Skin epidermis (tissue), 12 donors: ENCODE results near the gene HOXA9.

Experiments
- H3K27ac ChIP-seq, 21 experiments: fragments of 200-600 bp; sonication (generic) in 11 of 21; one replicate each; pipeline ENCODE4 v1.5.0; 2020; ENCODE audit warnings: mild to moderate bottlenecking in 3 of 21, inconsistent platforms in 2 of 21, moderate library complexity in 2 of 21
- H3K4me3 ChIP-seq, 7 experiments: fragments of 200-600 bp; sonication (generic) in 2 of 7; one replicate each; pipeline ENCODE4 v1.5.0; 2020; ENCODE audit warnings: inconsistent platforms in 2 of 7, mild to moderate bottlenecking in 2 of 7, moderate library complexity in 1 of 7

HOXA9 gene

GRCh38 chr7:27140126-27140857 is 25.0 kb downstream of the HOXA9 start:
- H3K4me3 ChIP-seq = no peak overlapping the region
- no peak overlapping the region for H3K27ac ChIP-seq

- Histone ChIP-seq H3K4me3 (no peak overlapping the region), H3K27ac (no peak overlapping the region)
These were observed 25.8 kb downstream of the HOXA9 start for GRCh38 chr7:27139334-27140125.

- no peak overlapping the region for H3K4me3 ChIP-seq
- no peak overlapping the region for H3K27ac ChIP-seq
These were observed 26.4 kb downstream of the HOXA9 start for GRCh38 chr7:27138985-27139333.

GRCh38 chr7:27138472-27138871 is 26.9 kb downstream of the HOXA9 start:
- no peak overlapping the region for H3K27ac ChIP-seq
- H3K4me3 ChIP-seq = no peak overlapping the region

GRCh38 chr7:27137640-27138315 is 27.6 kb downstream of the HOXA9 start:
- no peak overlapping the region for H3K27ac ChIP-seq
- no peak overlapping the region for H3K4me3 ChIP-seq

- Histone ChIP-seq H3K27ac (no peak overlapping the region), H3K4me3 (no peak overlapping the region)
These were observed 30.9 kb downstream of the HOXA9 start for GRCh38 chr7:27134392-27134791.

- H3K4me3 ChIP-seq = no peak overlapping the region
- no peak overlapping the region for H3K27ac ChIP-seq
These were observed 31.7 kb downstream of the HOXA9 start for GRCh38 chr7:27133409-27134231.

- H3K27ac ChIP-seq = no peak overlapping the region
These were observed 32.4 kb downstream of the HOXA9 start for GRCh38 chr7:27132978-27133377.

GRCh38 chr7:27132214-27132613 is 33.1 kb downstream of the HOXA9 start:
- Histone ChIP-seq H3K27ac (no peak overlapping the region), H3K4me3 (no peak overlapping the region)

More at GRCh38 chr7:27132978-27133377, 32.4 kb downstream of the HOXA9 start:
- H3K4me3 ChIP-seq = no peak overlapping the region

- H3K27ac ChIP-seq = peak overlapping the region in 19 of 21 experiments; percentile 52 to 92 (median 82)
- H3K4me3 ChIP-seq = peak overlapping the region; percentile 51 to 72 (median 61)
These were observed 33.9 kb downstream of the HOXA9 start for GRCh38 chr7:27131390-27131819.

GRCh38 chr7:27130540-27131389 is 34.6 kb downstream of the HOXA9 start, which contains the start of gene HOXA4:
TSS of gene HOXA4 (minus strand) at chr7:27130757. CDS start at chr7:27130733, 24 bp downstream.
- Histone ChIP-seq H3K4me3 (peak within 1 kb of the TSS; percentile 51 to 72 (median 61)), H3K27ac (peak within 1 kb of the TSS in 20 of 21 experiments; percentile 60 to 92 (median 82))

- Histone ChIP-seq H3K27ac (peak overlapping the region in 20 of 21 experiments; percentile 56 to 92 (median 81)), H3K4me3 (peak overlapping the region; percentile 51 to 72 (median 61))
These were observed 35.4 kb downstream of the HOXA9 start for GRCh38 chr7:27129729-27130539.

GRCh38 chr7:27128776-27129728 is 36.3 kb downstream of the HOXA9 start:
- H3K27ac ChIP-seq = no peak overlapping the region
- peak overlapping the region in 4 of 7 experiments; percentile 61 to 72 (median 70) for H3K4me3 ChIP-seq

- Histone ChIP-seq H3K27ac (no peak overlapping the region), H3K4me3 (no peak overlapping the region)
These were observed 37.3 kb downstream of the HOXA9 start for GRCh38 chr7:27128034-27128433.

GRCh38 chr7:27126596-27127327 is 38.6 kb downstream of the HOXA9 start:
- Histone ChIP-seq H3K4me3 (no peak overlapping the region), H3K27ac (no peak overlapping the region)

GRCh38 chr7:27125986-27126394 is 39.3 kb downstream of the HOXA9 start:
- Histone ChIP-seq H3K4me3 (no peak overlapping the region), H3K27ac (no peak overlapping the region)
